NB4 (cell line): Measurements from ENCODE around the gene RNF175.

ENCODE experiments used
- CTCF ChIP-seq: IDR thresholded peaks from one replicate; pipeline ENCODE4 v1.5.1; 2012; ENCODE audit warnings: low read depth, low read length
- MAX ChIP-seq: IDR thresholded peaks from 2 replicates; pipeline ENCODE4 v1.6.1; 2011; ENCODE audit warnings: low read depth, low read length
- MYC ChIP-seq: IDR thresholded peaks from 2 replicates; pipeline ENCODE4 v1.6.1; 2011; ENCODE audit warnings: low read depth, low read length
- POLR2A ChIP-seq: IDR thresholded peaks from 2 replicates; pipeline ENCODE4 v1.6.1; 2011; ENCODE audit warnings: mild to moderate bottlenecking; ENCODE audit not compliant: insufficient read length; ENCODE audit errors: extremely low read depth

- no peak for TF ChIP-seq POLR2A
- no peak for TF ChIP-seq CTCF
- no peak for TF ChIP-seq MYC
- TF ChIP-seq MAX, result no peak
Observed at GRCh38 chr4:153710681-153711080, 49.1 kb downstream of the RNF175 start.
